HG02610 (cell line): ENCODE measurements around the gene CFAP299.

Experiments
- ATAC-seq: cut with Tn5 transposase; IDR thresholded peaks from one replicate; pipeline ENCODE4 v1.9.1; 2021; ENCODE audit warnings: mild to moderate bottlenecking, moderate library complexity; ENCODE audit not compliant: unreplicated experiment

CFAP299 gene

DNA sequence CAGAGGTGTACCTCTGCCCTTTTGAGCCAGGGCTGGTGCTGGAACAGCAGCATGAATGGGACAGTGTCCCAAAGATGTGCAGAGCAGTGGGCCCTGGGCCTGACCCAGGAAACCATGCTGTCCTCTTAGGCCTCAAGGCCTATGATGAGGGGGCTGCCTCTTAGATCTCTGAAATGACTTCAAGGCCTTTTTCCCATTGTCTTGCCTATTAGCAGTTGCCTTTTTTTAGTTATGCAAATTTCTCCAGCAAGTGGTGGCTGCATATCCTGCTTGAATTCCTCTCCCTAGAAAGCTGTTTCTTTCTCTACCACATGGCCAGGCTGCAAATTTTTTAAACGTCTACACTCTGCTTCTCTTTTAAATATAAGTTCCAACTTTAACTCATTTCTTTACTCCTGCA is 160.3 kb downstream of the CFAP299 start:
- ATAC-seq: no peak

DNA sequence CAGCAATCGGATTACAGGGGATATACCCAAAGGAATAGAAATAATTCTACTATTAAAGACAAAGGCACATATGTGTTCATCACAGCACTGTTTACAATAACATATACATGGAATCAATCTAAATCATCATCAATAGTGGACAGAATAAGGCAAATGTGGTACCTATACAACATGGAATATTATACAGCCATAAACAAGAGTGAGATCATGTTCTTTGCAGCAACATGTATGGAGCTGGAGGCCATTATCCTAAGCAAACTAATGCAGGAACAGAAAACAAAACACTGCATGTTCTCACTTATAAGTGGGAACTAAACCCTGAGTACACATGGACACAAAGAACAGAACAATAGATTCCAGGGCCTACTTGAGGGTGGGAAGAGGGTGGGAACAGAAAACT is 163.2 kb downstream of the CFAP299 start:
- no peak for ATAC-seq

DNA sequence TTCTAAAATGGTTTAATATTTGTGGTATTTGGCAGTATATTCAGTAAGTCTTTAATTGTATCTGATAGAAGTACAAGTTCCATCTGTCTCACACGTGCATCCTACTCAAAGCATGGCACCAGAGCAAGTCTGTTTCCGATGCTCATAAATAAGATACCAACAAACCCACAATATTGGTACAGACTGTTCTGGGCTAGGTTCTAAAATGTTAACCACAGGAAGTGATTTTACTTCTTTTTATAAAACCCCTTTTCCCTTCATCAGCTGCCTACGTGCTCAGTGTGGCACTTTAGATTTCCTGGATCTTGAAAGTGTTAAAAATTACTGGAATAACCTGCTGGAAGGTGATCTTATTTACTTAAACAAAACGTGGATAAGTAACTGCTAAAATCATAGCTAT is 165.1 kb downstream of the CFAP299 start:
- no peak for ATAC-seq

DNA sequence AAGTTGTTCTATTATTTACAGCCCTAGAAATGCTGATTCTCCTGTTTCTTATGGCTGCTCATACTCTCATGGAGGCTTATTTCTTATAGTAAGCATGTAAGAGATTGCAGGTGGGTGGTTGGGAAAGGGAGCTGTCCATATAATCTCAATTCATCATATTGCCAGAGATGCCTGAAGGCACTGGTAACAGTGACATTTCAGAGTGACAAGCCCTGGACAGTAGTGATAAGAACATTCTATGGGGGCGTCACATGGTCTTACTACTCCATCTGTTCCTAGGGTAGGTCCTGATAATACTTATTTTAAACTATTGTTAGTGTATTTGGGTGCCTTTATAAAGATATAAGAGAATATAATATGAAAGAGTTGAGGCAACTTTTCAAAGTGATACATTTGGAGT is 171.5 kb downstream of the CFAP299 start:
- no peak for ATAC-seq

DNA sequence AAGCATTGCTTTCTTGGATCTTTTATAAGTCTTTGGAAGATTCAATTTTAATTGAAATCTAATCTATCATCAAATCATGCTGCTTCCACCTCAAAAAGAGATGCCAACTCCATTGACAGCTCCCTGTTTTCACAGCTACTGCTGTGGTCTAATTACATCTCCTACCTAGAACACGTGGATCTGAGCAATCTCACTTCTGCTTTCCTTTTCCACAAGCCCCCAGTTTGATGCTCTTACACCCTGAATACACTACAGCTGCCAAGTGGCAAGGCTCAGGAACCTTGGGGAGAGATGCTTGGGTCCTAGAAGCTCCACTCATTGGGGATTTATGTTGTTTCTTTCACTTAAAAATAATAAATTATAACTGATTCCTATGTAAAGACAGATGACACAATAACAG is 172.0 kb downstream of the CFAP299 start:
- peak; percentile 41 for ATAC-seq

DNA sequence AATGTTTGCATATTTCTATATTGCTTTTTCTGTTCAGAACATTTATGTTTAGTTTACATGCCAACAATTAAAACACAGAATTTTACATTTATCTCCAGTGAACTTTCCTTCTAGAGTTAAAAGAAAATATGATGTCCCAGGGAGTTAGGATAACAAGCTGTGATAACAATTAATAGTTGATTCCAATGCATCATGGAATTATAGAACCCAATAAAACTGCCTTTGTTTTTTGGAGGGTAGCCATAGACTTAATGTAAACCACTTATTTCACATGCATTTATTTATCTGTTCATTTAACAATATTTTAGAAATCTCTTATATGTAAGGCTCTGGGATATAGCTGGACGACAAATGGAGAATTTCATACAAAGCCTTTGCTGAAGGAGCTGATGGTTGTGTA is 180.0 kb downstream of the CFAP299 start:
- no peak for ATAC-seq

DNA sequence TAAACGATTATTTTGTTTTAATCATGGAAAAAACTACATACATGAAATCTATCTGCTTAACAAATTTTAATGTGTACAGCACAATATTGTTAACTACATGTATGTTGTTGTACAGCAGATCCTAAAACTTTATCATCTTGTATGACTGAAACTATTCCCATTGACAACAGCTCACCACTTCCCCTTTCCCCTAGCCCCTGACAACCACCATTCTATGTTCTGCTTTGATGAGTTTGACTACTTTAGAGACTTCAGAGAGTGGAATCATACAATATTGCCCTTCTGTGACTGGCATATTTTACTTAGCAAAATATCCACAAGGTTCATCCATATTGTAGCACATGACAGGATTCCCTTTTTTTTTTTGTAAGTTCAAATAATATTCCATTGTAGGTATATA is 185.9 kb downstream of the CFAP299 start:
- ATAC-seq: no peak

DNA sequence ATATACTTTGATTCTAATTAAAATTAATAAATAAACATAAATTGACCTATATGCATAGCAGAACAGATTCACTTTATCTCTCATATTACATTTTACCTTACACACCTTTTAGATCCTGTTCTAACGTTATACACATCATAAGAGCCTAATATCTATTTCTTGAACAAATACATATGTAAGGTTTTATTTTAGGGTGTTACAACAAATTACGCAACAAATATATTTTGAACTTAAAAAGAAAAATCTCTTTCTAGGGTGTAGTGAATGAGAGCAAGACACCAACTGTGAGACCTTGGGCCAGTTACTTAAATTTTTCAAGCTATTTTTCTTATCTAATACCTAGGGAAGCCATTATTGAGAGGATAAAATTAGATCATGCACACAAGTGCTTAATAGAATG is 191.2 kb downstream of the CFAP299 start:
- ATAC-seq: no peak

DNA sequence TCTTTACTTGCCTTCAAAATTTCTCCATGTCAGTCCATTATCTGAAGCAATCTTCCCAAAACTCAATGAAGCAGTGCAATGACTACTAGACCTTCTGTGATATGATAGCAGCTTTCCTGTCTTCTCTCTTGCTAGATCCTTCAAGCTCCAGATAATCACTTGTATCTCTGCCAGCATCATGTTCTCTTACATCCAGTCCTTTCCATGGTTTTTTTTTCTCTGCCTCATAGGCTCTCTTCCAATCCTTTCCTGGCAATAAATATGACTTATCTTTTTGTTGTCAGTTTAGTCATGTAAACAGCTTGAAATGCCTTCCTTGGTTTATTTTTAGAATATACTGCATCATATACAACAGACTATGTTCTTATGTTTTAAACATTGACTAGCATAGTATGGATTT is 193.5 kb downstream of the CFAP299 start:
- ATAC-seq: no peak

DNA sequence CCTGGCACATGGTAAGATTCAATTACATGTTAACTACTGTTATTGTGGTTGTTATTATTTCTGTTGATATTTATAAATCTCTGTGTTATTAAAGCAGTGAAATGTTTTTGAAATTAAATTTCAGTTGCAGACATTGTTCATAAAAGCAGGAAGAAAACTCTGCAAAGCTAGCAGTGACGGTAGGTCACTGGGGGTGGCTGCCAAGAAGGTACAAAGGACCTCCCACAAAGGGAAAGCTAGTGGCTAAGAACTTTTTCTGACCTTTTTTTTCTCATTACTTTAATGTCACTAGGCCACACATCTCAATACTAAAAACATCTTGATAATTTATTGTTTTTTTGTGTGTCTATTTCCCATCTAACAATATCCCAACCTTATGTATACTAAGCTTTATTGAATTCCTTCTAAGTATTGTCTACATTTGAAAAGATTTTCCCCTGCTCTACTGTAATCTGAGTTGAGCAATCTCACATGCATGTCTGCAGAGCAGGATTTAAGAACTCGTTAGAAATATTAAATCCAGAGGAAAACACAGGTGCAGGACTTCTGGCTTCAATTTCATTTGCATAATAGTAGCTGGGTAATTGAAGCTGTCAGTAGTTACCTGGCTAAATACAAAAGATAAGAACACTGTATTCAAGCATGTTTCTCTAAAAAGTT is 197.3 kb downstream of the CFAP299 start:
- ATAC-seq: no peak

DNA sequence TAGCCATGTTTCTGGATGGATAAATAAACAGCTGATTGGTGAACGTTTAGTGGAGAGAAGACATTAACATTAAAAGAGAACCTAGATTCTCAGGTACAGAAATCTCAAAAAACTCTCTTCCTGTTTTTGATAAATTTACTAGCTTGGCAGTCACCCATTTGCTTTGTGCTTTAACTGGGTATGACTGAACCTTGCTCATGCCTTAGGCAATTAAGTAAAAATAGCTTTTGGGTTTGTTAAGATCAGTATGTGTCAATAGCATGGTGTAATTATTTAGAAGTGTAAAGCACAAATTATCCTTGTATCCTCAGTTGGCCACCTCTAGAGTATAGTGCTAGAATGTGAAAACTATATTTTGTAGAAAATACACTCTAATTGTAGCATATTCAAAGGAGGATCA is 200.0 kb downstream of the CFAP299 start:
- ATAC-seq: no peak

DNA sequence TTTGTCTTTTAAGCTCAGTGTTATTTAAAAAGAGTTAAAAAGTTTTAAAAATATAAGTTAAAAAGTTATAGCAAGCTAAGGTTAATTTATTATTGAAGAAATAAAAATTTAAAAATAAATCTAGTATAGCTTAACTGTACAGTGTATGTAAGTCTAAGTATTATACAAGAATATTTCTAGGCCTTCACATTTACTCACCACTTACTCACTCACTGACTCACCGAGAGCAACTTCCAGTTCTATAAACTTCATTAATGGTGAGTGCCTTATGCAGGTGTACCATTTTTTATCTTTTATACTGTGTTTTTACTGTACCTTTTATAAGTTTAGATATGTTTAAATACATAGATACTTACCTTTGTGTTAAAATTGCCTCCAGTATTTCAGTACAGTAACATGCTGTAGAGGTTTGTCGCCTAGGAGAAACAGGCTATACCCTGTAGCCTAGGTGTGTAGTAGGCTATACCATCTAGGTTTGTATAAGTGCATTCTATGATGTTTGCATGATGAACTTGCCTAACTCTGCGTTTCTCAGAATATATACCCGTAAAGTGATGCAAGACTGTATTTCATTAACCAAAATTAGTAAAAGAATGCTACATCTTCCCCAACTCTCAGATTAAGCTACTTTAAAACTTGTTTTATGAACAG is 202.9 kb downstream of the CFAP299 start:
- no peak for ATAC-seq

DNA sequence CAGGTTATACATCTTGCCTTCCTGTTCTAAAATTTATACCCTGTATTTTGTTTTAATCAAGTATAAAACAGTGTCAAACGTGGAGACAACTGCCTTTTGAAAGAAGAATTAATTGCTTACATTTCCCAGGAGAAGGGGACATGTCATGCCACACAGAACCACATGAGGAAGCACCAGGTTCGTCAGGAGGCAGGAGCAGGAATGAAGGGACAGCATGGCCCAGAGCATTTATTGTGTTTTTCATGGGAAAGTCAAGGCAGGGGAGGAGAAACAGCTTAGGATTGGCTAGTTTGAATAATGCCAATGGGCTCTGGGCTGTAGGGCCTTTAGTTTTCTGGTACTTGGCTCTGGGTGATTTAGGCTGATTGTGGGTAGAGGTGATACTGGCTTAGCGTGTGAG is 203.7 kb downstream of the CFAP299 start:
- ATAC-seq: no peak

DNA sequence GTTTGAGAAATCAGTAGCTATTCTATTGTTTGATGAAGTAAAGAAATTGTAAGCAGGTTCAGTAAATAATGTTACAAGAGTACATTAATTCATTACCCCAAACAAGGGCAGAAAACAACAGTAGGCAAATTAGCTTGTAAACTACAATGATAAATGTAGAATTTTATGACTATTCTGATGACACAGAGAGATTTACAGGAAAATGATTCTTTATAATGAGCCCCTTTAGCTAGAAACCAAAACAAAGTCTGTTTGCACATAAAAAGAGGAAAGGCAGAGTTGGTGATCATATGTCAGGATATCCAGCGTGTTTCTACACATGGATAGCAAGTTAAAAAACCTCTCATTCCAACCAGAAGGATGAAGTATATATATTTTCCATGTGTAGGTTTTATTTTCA is 204.8 kb downstream of the CFAP299 start:
- ATAC-seq: no peak

DNA sequence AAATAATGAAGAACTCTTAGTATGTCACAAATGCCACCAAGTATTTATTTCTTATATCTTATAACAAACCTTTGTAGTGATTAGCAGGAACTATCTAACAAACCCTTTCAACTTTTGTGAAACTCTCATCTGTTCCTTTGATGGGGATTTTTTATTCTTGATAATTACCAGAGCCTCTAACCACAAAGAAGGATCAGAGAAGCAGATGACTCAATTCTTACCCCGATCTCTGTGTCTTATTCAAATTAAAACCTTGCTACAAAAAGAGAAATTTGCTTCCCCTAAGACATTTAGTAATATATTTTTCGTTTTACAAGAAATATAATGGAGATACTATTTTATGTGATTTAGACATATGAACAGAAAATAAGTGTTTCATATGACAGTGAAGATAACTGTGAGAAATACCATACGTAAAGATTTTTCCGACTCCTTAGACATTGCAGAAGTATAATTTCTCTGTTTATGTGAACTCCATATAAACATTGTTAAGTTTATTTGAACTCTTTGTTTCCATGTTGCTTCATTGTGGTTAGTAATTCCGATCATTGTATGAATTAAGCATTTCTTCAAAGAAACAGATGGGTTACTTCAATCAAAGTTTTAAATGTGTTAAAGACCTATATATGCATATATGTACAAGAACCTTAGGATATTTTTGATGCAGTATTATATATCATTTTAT is 205.4 kb downstream of the CFAP299 start:
- ATAC-seq: peak; percentile 99

DNA sequence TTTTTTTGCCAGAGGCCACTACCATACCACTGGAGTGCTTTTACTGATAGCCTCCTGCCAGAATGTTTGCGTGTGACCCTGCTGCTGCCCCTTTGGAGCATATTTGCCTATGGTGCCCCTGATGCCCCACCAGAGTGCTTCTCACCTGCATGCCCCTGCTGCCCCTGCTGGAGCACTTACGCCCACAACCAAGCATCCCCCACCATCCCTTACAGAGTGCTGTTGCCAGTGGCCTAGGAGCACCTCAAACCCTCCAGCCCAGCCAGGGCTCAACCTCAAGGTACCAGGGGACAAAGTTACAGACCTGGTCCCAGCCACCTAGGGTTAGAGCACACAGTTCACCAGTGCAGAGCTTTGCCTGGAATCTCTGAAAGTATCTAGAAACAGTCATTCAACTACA is 207.2 kb downstream of the CFAP299 start:
- no peak for ATAC-seq

DNA sequence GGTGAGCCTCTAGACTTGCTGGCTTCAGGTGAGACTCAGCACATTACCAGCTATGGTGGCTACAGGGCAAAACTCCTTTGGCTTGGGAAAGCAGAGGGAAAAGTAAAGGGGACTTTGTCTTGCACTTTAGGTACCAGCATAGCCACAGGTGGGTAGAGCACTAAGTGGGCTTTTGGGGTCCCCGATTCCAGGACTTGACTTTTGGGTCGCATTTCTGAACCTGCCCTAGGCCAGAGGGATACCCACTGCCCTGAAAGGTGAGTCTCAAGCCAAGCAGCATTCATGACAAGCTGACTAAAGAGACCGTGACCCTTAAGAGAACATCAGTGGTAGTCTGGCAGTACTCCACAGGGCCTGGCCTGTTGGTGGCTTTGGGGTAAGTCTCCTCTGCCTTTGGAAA is 224.8 kb downstream of the CFAP299 start:
- ATAC-seq: no peak

DNA sequence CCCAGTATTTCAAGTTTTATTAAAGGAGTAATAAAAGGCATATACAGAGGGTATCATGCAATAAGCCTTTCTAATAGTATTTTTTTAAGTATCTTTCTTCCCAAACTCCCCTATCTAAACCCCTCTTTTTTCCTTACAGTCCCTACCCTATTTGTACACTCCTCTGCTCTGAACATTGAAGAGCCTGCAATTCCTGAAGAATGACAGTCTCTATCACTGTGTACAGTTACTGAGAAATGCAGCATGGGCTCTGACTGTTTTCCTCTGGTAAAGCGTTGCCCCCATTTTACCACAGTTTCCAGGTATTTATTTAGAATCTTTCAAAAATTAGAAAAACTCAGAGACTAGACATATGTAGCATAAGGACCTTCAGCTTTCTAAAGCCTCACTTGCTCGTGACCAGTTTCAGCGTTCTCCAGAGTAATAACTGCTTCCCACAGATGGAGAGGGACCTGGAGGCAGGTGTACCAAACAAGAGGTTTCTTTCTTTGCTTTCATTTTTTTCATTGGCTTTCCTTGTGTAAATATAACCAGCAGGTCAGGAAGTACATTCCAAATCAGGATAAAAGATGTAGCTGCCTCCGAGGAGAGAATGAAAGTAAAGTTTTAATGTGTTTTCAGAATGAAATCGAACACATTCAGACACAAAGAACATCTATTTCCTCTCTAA is 230.8 kb downstream of the CFAP299 start:
- ATAC-seq: no peak

DNA sequence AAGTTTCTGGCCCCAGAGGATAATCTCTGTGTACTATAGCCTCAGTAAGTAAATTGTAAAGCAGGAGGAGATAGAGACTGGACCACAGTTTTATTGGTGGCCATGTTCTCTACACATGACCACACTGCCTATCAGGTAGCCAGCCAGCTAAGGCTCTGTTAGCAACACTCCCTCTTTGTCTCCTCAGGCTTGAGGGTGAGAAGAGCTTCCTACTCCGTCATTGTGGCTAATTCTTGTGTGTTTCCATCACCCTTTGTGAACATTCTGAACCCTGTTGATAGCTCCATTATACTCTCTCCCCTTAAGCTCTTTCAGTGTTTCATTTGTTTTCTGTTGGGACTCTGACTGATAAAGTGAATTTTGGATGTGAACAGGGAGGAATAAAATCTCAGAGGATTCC is 233.4 kb downstream of the CFAP299 start:
- no peak for ATAC-seq

DNA sequence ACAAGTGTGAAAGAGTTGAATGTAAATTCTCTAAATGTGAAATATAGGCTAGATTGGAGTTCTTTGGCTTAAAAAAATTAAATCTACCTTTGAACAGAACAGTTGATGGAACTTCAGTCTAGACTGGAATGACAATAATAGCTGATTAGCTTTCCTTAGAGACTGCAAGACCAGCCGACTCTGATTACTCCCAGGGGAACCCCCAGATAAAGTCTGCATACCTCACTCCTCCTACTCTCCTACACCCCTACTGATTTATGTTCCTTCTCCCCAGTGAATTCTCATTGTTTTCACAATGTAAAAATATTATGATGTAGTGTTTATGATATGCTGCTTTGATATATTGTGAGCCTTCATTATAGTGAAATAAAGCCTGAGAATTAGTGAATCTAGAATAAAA is 241.3 kb downstream of the CFAP299 start:
- no peak for ATAC-seq

DNA sequence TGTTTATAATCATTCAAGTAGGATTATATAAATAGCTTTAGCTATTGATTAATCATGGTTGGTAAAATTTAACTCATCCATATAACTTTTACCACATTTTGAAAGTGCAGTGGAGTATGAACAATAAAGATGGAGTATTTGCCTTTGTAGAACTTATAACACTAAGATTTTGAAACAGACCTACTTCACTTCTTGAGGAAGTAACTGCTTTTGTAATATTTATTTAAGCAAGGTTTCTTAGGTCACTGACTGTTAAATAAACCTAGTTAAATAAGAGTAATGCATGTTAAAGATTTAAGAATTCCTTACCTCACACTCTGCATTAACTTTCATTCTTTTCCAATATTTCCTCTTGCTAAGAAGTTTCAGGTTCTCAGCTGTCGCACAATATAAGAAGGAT is 242.5 kb downstream of the CFAP299 start:
- ATAC-seq: no peak

DNA sequence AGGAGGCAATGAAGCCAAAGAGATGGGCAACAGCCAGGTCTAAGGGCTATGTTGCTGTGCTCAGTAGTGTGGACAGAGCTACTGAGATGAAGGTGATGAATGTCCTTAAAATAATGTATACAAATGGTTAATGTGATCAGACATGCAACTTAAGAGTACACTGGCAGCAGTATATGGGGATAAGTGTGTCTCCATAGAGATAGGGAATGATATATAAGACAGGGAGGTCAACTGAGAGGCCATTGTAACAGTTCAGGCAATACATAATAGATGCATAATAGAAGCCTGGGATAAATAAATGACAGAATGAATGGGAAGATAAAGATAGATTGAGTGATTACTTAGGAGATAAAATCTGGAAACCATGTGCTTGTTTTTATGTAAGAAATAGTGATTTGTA is 250.0 kb downstream of the CFAP299 start:
- no peak for ATAC-seq
